Measurements from ENCODE around the gene MSMP.

MSMP gene

GRCh38 chr9:35717132-35717870 lies 36.8 kb downstream of the MSMP start:
- DNase-seq: no peak

- no peak for DNase-seq
Measured at GRCh38 chr9:35716230-35716629, 37.8 kb downstream of the MSMP start.

- DNase-seq: no peak
Measured at GRCh38 chr9:35714579-35715252, 39.4 kb downstream of the MSMP start.

GRCh38 chr9:35714123-35714522 lies 40.0 kb downstream of the MSMP start:
- DNase-seq: no peak

GRCh38 chr9:35713578-35713977 lies 40.5 kb downstream of the MSMP start:
- DNase-seq: no peak

- no peak for DNase-seq
Measured at GRCh38 chr9:35712762-35713400, 41.2 kb downstream of the MSMP start.

GRCh38 chr9:35711501-35712428 lies 42.3 kb downstream of the MSMP start:
- DNase-seq: no peak

GRCh38 chr9:35710818-35711500 lies 43.1 kb downstream of the MSMP start:
- no peak for DNase-seq

GRCh38 chr9:35708146-35708545 lies 45.9 kb downstream of the MSMP start:
- DNase-seq: no peak

- DNase-seq: no peak
Measured at GRCh38 chr9:35706951-35707350, 47.1 kb downstream of the MSMP start.

- DNase-seq: no peak
Measured at GRCh38 chr9:35705836-35706430, 48.1 kb downstream of the MSMP start.

GRCh38 chr9:35705372-35705771 lies 48.7 kb downstream of the MSMP start:
- DNase-seq: no peak

GRCh38 chr9:35703906-35704672 lies 50.0 kb downstream of the MSMP start:
- DNase-seq: no peak
